Right renal pelvis (tissue), 4 donors: ENCODE data around the gene TSPAN16. TPM values are rescaled to one million over a fixed set of nuclear protein-coding genes. Genes with fewer than 3 reads are reported as not detected.
"Not testable (repeated sequence)": the region's sequence is repeated elsewhere in the genome, so short reads cannot be mapped to it uniquely, and the experiment has no call there.

Experiments
- DNase-seq, 4 donors: peaks; one replicate each; pipeline ENCODE4 v3.0.0-alpha.2; 2013; ENCODE audit warnings: low read depth in 4 of 4, low spot score in 3 of 4, missing footprints in 1 of 4
- polyA plus RNA-seq, 4 donors: library from polyadenylated mRNA; unstranded; fragments of 120-200 nt; gene quantifications; one replicate each; pipeline ENCODE4 v1.2.1, GENCODE V29; 2013; ENCODE audit not compliant: insufficient read length in 4 of 4

Gene TSPAN16
- polyA plus RNA-seq, 4 donors: 0.16 TPM; not detected in 3

DNA sequence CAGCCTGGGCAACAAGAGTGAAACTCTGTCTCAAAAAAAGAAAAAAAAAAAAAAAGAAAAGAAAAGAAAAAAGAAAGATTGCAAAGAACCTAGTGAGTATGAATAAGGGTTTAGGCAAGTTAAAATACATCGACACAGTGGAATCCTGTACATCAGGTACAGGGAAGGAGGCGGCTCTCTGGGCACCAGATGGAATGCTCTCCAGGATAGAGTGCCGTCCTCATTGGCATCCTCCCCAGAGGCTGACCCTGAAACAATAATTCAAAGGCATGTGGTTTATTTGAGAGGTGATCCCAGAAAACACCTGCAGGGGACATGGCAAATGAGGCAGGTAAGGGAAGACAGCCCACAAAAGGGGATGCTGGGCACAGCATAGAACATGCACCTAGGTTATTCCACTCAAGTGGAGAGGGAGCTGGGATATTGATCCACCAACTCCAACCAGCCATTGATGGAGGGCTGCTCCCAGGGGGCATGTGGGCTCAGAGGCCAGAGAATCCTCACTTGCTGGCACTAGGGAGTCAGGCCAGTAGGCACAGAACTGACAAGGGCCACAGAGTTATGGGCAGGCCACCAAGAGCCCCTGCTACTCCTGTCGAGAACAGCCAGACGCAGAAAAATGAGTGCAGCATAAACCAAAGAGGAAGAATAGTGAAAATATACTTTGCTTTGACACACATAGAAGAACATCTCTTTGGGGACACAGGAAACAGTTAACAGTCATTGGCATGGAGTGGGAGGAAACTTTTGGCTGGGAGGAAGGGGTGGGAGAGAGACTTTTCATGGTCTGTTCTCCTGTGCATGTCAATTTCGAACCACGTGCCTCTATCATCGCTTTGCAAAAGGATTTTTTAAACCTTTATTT is 4.2 kb downstream of the TSPAN16 start:
- DNase-seq: no peak

DNA sequence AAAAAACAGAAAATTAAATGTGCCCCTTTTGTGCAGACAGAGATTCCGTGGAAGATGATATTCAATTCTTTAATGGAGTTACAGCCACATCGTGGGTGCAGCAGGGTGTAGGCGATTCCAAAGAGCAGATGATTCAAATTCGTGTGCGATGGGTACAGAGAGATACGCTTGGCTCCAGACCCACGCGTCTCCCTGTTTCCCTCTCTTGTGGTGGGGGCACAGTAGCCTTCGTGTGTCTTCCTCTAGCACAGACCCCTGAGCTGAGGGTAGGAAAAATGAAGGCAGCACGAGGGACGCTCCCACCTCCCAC is 4.8 kb downstream of the TSPAN16 start:
- no peak for DNase-seq

DNA sequence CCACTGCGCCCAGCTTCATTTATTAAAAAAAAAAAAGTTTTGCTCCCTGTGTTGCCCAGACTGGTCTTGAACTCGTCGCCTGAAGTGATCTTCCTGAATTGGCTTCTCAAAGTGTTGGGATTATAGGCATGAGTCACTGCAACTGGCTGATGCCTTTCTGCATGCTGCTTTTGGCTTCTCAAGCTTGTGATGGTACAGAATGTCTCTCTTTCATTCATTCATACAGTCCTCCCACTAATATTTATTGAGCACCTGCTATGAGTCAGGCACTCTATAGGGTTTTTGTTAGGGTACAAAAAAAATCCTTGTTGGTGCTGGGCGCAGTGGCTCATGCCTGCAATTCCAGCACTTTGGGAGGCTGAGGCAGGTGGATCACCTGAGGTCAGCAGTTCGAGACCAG is 9.0 kb downstream of the TSPAN16 start:
- no peak for DNase-seq

DNA sequence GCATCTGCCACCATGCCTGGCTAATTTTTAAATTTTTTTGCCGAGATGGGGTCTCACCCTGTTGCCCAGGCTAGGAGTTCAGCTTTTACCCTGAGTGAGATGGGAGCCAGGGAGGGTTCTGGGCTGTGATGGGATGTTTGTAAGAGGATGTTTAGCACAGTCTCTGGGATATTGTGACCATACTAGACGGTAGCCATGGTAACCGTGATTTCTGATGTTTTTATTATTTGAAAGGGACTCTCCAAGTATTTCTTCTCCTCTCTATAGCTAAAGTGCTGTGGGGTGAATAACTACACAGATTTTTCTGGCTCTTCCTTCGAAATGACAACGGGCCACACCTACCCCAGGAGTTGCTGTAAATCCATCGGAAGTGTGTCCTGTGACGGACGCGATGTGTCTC is 10.4 kb downstream of the TSPAN16 start:
- DNase-seq: no peak

DNA sequence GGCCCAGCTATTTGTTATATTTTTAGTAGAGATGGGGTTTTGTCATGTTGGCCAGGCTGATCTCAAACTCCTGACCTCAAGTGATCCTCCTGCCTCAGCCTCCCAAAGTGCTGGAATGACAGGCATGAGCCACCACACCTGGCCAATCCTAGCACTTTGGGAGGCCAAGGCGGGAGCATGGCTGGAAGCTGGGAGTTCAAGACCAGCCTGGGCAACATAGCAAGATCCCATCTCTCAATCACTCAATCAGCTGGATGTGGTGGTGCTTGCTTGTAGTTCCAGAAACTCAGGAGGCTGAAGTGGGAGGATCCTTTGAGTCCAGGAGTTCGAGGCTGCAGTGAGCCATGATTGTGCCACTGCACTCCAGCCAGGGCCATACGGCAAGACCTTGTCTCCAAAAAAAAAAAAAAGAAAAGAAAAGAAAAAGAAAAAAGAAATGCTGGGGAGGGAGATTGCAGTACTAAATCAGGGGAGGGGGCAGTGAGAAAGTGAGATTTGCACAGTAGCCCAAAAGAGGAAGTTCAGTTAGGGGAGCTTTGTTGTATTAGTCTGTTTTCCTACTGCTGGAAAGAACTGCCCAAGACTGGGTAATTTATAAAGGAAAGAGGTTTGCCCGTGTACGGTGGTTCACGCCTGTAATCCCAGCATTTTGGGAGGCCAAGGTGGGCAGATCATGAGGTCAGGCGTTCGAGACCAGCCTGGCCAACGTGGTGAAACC is 24.5 kb downstream of the TSPAN16 start:
- not testable (repeated sequence) for DNase-seq

DNA sequence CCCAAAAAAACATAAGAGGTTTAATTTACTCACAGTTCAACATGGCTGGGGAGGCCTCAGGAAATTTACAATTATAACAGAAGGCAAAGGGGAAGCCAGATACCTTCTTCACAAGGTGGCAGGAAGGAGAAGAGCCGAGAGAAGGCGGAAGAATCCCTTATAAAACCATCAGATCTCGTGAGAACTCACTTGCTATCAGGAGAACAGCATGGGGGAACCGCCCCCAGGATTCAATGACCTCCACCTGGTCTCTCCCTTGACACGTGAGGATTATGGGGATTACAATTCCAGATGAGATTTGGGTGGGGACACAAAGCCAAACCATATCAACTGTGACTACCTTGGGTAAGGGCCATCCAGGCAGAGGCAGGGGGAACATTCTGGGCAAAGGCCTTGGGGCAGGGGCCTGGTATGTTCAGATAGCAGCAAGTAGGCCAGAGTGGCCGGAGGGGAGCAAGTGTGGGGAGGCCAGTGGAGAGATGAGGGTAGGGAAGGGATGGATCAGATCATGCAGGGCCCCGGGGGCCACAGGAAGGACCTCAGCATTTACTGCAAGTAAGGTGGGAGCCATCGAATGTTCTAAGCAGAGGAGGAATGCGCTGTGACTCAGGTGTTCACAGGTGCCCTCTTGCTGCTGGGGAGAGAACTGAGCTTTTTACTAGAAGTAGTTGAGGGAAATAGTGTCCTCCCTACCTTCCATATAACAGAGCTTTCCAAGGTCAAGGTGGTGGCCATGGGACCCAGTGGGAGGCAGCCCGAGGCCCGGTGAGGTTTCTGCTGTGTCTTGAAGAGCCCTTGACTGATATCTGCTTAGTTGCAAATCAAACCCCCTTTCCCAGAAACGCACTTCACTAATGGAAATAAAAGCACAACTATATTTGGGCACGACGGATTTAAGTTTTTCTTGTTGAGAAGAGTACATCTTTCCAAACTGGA is 25.5 kb downstream of the TSPAN16 start:
- DNase-seq: no peak

DNA sequence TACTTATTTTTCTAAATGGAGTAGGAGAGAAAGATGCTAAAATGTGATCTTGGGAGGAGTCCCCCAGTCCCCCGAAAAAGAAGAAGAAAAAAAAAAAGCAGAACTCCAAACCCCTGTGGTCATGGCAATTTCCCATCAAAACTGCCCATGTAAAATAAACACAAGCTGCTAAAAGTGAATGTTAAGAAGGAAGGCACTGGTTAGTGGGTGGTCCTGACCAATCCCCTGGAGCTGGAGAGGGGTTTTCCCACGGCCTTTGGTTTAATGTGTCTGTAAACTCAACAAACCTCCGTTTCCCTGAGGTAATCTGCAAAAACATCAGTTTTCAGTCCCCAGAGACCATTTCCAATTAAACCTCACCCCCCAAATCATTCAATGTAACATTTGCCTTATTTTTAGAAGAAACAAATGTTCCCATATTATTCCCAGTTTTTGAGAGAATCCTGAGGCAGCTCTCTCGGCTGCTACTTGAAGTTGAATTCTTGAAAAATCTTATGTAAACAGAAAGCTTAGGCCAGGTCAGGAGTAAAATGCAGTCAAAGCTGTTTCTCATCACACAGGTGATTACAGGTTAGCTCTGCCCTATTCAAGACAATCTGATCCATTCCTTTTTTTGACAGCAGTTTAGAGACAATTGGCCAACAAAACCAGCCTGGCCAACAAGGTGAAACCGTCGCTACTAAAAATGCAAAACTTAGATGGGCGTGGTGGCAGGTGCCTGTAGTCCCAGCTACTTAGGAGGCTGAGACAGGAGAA is 26.5 kb downstream of the TSPAN16 start:
- no peak for DNase-seq

DNA sequence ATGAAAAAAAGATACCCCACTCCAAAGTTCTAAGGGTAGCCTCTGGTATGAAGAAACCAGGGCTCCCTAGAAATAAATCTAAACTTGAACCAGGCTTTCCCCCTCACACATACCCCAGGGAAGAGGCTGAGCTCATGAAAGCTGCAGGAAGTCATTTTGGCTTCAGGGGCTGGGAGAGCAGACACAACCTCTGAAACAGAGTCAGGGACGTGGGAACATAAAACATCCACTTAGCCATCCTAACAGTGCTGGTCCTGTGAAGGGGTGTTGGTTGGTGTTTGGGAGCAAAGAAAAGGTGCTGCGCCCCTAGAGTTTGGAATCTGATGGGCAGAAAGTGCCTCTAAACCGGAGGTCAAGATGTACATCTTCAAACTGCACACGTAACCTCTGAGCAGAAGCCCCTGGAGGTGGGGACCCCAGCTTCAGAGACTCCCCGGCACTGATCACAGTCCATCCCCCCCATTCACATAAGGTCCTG is 27.7 kb downstream of the TSPAN16 start:
- no peak for DNase-seq

DNA sequence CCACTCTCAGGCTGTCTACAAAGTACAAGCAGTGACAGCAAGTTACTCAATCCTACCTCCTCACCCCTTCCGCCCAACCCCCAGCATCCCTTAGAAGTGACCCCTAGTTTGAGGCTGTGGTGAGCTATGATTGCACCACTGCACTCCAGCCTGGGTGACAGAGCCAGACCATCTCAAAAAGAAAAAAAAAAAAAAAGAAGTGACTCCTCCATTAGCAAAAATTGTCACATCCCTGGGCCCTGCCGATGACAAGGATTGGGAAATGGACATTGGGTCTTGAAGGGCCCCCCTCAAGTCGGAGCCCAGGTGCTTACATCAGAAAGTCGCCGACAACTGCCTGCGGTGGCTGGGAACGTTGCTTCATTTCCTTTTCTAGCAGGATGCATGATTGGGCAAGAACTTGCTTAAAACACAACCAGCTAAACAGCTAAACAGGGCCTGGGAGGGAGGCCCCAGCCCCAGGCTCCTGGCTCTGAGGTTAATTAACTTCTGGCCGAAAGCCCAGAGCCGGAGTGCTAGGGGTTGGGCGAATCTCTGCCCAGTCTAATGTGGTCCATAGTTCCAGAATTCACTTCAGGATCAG is 28.2 kb downstream of the TSPAN16 start:
- DNase-seq: peak; percentile 43 to 72 (median 66)

DNA sequence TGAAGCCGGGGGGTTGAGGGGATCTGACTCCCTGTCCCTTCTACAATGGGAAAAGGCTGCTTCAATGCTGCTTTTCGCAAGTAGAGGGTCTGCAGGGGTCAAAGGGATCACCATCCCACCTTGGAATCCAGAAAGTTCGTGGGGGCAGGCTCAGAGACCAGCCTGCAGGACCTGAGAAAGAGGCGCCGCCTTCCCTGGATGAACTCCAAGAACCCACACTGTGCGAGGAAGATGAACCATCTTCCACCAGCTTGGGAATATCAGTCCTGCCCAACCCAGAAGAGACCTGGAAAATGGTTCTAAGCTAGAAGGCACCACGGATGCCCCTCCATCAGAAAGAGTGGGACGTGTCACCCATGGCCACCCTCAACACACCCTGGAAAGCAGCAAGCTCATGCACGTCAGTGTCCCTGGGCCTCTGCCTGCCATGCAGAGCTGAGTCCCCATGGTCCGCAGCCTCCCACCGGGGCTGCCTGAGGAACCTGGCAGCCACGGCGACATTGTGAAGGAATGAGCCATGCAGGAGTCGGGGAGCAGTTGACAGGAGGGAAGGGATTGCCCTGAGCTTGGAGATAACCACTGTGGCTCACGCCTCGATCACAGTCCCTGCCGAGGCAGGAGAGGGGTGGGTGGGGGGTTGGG is 28.9 kb downstream of the TSPAN16 start:
- no peak for DNase-seq

DNA sequence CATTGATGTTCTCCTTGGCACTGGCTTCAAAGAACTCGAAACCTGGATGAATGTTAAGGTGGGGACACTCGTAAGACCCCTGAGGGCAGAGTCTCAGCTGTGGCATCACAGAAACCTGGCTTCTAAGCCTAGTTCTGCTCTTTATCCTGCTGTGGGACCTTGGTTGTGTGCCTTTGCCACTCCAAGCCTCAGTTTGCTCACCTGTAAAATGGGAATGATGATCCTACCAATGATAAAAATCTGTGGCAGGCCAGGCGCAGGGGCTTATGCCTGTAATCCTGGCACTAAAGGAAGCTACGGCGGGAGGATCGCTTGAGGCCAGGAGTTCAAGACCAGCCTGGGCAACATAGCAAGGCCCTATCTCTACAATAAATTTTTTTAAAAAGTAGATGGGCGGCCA is 29.6 kb downstream of the TSPAN16 start:
- DNase-seq: no peak

DNA sequence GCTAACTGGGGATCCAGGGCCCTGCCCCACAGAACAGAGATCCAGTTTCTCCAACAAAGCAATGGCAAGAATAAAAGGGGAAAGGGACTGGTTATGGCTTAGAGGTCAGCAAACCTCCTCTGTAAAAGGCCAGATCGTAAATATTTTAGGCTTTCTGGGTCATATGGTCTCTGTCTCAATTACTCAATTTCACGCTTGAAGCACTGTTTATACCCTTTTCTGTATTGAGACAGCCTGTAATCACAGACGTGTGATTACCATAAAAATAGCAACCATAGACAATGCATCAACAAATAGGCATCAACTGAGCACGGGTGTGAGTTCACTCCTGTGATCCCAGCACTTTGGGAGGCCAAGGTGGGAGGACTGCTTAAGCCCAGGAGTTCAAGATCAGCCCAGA is 34.2 kb downstream of the TSPAN16 start:
- DNase-seq: no peak

DNA sequence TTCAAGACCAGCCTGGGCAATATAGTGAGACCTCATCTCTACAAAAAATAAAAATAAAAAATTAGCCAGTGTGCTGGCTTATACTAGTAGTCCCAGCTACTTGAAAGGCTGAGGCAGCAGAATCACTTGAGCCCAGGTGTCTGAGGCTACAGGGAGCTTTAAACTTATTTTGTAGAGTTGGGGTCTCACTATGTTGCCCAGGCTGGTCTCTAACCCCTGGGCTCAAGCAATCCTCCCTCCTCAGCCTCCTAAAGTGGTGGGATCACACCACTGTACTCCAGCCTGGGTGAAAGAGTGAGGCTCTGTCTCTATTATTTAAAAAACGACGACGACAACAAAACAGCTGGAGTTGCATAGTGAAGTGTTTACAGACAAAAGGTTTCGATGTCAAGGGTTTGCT is 35.5 kb downstream of the TSPAN16 start:
- DNase-seq: no peak

DNA sequence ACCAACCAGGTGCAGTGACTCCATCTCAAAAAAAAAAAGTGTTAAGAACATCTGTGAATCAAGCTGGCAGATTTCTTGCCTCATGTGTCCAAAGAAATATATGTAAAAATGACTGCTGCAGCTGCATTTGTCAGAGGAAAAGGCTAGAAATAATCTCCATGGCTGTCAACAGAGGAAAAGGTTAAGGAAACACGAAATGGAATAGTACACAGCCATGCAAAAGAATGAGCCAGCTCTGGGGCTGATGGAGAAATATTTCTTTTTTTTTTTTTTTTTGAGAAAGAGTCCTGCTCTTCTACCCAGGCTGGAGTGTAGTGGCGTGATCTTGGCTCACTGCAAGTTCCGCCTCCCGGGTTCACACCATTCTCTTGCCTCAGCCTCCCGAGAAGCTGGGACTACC is 36.9 kb downstream of the TSPAN16 start:
- DNase-seq: no peak

DNA sequence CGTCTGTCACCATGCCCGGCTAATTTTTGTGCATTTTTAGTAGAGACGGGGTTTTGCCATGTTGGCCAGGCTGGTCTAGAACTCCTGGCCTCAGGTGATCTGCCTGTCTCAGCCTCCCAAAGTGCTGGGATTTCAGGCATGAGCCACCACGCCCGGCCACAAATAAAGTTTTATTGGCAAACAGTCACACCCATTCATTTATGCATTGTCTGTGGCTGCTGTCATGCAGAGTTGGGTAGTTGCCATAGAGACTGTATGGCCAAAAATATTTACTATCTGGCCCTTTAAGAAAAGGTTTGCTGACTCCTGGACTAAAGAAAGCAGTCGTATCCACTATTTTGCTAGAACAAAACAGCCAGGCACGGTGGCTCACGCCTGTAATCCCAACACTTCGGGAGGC is 37.9 kb downstream of the TSPAN16 start:
- DNase-seq: not testable (repeated sequence)

DNA sequence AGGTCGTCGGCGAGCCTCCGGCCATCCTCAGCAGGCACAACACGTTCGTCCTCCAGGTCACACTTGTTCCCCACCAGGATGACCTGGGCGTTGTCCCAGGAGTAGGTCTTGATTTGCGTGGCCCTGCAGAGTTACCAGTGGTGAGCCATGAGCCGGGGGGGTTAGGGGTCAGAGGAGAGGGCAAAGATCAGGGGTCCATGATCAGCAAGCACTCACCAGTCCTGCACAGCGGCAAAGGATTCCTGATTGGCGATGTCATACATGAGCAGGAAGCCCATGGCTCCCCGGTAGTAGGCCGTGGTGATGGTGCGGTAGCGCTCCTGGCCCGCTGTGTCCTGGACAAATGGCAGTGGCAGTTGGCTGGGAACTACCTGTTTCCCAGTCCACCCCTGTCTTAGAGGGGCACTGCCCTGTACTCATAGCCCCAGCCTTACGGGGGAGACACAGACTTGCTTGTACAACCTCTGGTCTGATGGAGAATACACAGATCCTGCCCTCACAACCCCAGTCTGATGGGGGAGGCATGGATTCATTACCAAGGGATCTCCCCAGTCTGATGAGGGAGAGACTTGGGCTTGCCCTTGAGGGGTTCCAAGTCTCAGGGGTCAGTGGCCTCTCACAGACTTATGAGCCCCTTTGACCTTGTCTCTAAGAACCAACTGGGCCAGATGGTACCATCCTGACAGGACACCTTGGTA is 39.6 kb downstream of the TSPAN16 start:
- no peak for DNase-seq

DNA sequence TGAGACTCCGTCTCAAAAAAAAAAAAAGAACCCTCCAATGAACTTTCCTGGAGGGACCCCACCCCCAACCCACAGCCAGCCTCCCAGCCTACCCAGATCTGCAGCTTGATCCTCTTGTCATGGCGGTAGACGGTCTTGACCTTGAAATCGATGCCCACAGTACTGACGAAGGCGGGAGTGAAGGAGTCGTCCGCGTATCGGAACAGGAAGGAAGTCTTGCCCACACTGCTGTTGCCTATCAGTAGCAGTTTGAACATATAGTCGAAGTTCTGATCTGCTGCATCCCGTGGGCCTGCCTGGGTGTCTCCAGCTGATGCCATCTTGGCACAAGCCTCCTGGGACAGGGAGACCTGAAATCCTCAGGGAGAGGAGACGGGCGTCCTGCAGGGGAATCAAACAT is 41.1 kb downstream of the TSPAN16 start:
- DNase-seq: no peak

DNA sequence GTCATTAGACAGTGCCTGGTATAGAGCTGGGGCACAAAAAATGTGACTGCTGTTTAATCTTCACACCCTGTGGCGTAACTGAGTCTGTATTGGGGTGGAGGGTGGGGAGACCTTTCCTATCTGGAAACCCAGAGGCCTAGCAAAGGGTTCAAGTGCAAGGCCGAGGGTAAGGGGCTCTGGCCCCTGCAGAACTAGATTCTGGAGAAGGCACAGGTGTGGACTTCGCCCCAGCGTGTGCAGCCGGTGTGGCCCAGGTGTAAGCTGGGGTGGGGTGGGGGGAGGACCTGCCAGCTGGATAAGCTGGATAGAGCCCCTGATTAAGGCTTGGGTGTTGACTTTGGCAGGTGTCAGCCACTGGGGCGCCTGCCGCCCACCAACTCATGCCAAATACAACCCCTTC is 42.2 kb downstream of the TSPAN16 start:
- DNase-seq: no peak
